KMS-11 (cell line): ENCODE measurements around the gene TPX2.

ENCODE experiments used
- H2AFZ ChIP-seq: fragments of 200-600 bp; sonication (generic); 2 replicates; pipeline ENCODE4 v1.6.1; 2016; ENCODE audit warnings: antibody characterized with exemption, mixed run types, low read depth
- H3K27ac ChIP-seq: fragments of 200-600 bp; sonication (generic); 2 replicates; pipeline ENCODE4 v1.6.1; 2016; ENCODE audit warnings: mild to moderate bottlenecking, mixed run types
- H3K27me3 ChIP-seq: fragments of 200-600 bp; sonication (generic); 2 replicates; pipeline ENCODE4 v1.6.1; 2017; ENCODE audit warnings: mild to moderate bottlenecking, low read depth, mixed run types, moderate library complexity; ENCODE audit not compliant: insufficient read depth
- H3K36me3 ChIP-seq: fragments of 200-600 bp; sonication (generic); 2 replicates; pipeline ENCODE4 v1.6.1; 2017; ENCODE audit warnings: mild to moderate bottlenecking, mixed run types; ENCODE audit not compliant: insufficient read depth
- H3K4me1 ChIP-seq: fragments of 200-600 bp; sonication (generic); 2 replicates; pipeline ENCODE4 v1.6.1; 2016; ENCODE audit warnings: mild to moderate bottlenecking, low read depth, mixed run types; ENCODE audit not compliant: poor library complexity, severe bottlenecking
- H3K4me2 ChIP-seq: fragments of 200-600 bp; sonication (generic); 2 replicates; pipeline ENCODE4 v1.7.0; 2016; ENCODE audit warnings: mild to moderate bottlenecking, mixed run types
- H3K4me3 ChIP-seq: fragments of 200-600 bp; sonication (generic); IDR thresholded peaks from 2 replicates; pipeline ENCODE4 v1.6.1; 2017; ENCODE audit warnings: low read depth, low read length, mixed read lengths; ENCODE audit not compliant: insufficient read depth
- H3K79me2 ChIP-seq: fragments of 200-600 bp; sonication (generic); 2 replicates; pipeline ENCODE4 v1.6.1; 2016; ENCODE audit warnings: low read depth, mixed run types; ENCODE audit not compliant: insufficient read depth
- H3K9ac ChIP-seq: fragments of 200-600 bp; sonication (generic); 2 replicates; pipeline ENCODE4 v1.6.1; 2016; ENCODE audit warnings: mild to moderate bottlenecking, mixed run types
- H4K20me1 ChIP-seq: fragments of 200-600 bp; sonication (generic); 2 replicates; pipeline ENCODE4 v1.6.1; 2016; ENCODE audit warnings: mild to moderate bottlenecking, mixed run types; ENCODE audit not compliant: insufficient read depth
- CTCF ChIP-seq: fragments of 200-600 bp; sonication (generic); conservative IDR thresholded peaks from 2 replicates; pipeline ENCODE4 v1.6.1; 2017; ENCODE audit warnings: low read depth, mild to moderate bottlenecking, antibody characterized with exemption, low read length, moderate library complexity, mixed read lengths

The TPX2 gene

GRCh38 chr20:31698243-31698802 is 40.8 kb upstream of the TPX2 start:
- Histone ChIP-seq H3K27ac (peak overlapping the region; percentile 74), H4K20me1 (no peaks in the 10 kb centered on the region), H3K36me3 (no peaks in the 10 kb centered on the region), H3K79me2 (peaks cover 61% of the 10 kb centered on the region; the same call in 1 of the 2 replicates), H3K4me2 (peak overlapping the region; percentile 92), H3K4me3 (no peak overlapping the region), H3K9ac (peak overlapping the region; percentile 33; the same call in 1 of the 2 replicates), H3K27me3 (no peaks in the 10 kb centered on the region), H2AFZ (no peak overlapping the region; the same call in 1 of the 2 replicates), H3K4me1 (peaks cover 96% of the 10 kb centered on the region)
- TF ChIP-seq CTCF, result no peak

GRCh38 chr20:31698803-31699718 is 40.0 kb upstream of the TPX2 start:
- TF ChIP-seq CTCF, result no peak
- H3K9ac ChIP-seq, result peak overlapping the region; percentile 33; the same call in 1 of the 2 replicates
- H4K20me1 ChIP-seq, result no peaks in the 10 kb centered on the region
- peak overlapping the region; percentile 74 for H3K27ac ChIP-seq
- peaks cover 62% of the 10 kb centered on the region; the same call in 1 of the 2 replicates for H3K79me2 ChIP-seq
- peaks cover 96% of the 10 kb centered on the region for H3K4me1 ChIP-seq
- no peak overlapping the region for H3K4me3 ChIP-seq
- no peaks in the 10 kb centered on the region for H3K27me3 ChIP-seq
- no peaks in the 10 kb centered on the region for H3K36me3 ChIP-seq
- peak overlapping the region; percentile 92 for H3K4me2 ChIP-seq
- H2AFZ ChIP-seq, result peak overlapping the region; percentile 1; the same call in 1 of the 2 replicates

- Histone ChIP-seq H3K4me2 (peak overlapping the region; percentile 92), H2AFZ (no peak overlapping the region), H3K79me2 (peaks cover 71% of the 10 kb centered on the region; the same call in 1 of the 2 replicates), H3K36me3 (no peaks in the 10 kb centered on the region), H3K9ac (no peak overlapping the region), H3K27me3 (no peaks in the 10 kb centered on the region), H3K4me3 (no peak overlapping the region), H4K20me1 (no peaks in the 10 kb centered on the region), H3K27ac (peak overlapping the region; percentile 74; the same call in 1 of the 2 replicates), H3K4me1 (peaks cover 96% of the 10 kb centered on the region)
- TF ChIP-seq CTCF, result no peak
These were observed 39.0 kb upstream of the TPX2 start for GRCh38 chr20:31699801-31700728.

GRCh38 chr20:31700747-31701146 is 38.3 kb upstream of the TPX2 start:
- Histone ChIP-seq H3K4me3 (no peak overlapping the region), H3K4me2 (no peak overlapping the region; the same call in 1 of the 2 replicates), H3K4me1 (peaks cover 97% of the 10 kb centered on the region), H3K36me3 (no peaks in the 10 kb centered on the region), H3K79me2 (peaks cover 71% of the 10 kb centered on the region; the same call in 1 of the 2 replicates), H3K9ac (no peak overlapping the region), H3K27ac (no peak overlapping the region), H2AFZ (no peak overlapping the region), H4K20me1 (no peaks in the 10 kb centered on the region), H3K27me3 (no peaks in the 10 kb centered on the region)
- no peak for TF ChIP-seq CTCF
